OCI-LY1 (cell line): ENCODE results near the gene GMDS.

Experiments used
- H2AFZ ChIP-seq: fragments of 200-600 bp; sonication (generic), shearing (Covaris generic); 2 replicates; pipeline ENCODE4 v1.6.0; 2014; ENCODE audit warnings: antibody characterized with exemption, mild to moderate bottlenecking, low read length
- H3F3A ChIP-seq: fragments of 200-600 bp; sonication (generic), shearing (Covaris generic); 2 replicates; pipeline ENCODE4 v1.6.0; 2014; ENCODE audit warnings: mild to moderate bottlenecking, antibody characterized with exemption, low read length, moderate library complexity; ENCODE audit not compliant: insufficient read depth
- H3K27ac ChIP-seq: fragments of 200-600 bp; sonication (generic); 2 replicates; pipeline ENCODE4 v1.5.1; 2014; ENCODE audit warnings: low read length, mixed run types, mild to moderate bottlenecking, low read depth; ENCODE audit not compliant: poor library complexity, severe bottlenecking
- H3K27me3 ChIP-seq: fragments of 200-600 bp; sonication (generic); 2 replicates; pipeline ENCODE4 v1.6.0; 2014; ENCODE audit warnings: antibody characterized with exemption, mild to moderate bottlenecking, low read length, moderate library complexity; ENCODE audit not compliant: insufficient read depth
- H3K36me3 ChIP-seq: fragments of 200-600 bp; sonication (generic); 2 replicates; pipeline ENCODE4 v1.6.1; 2014; ENCODE audit warnings: mild to moderate bottlenecking, antibody characterized with exemption, low read length, moderate library complexity, mixed read lengths; ENCODE audit not compliant: insufficient read depth
- H3K4me1 ChIP-seq: fragments of 200-600 bp; sonication (generic); 2 replicates; pipeline ENCODE4 v1.5.1; 2014; ENCODE audit warnings: mild to moderate bottlenecking, low read length, moderate library complexity; ENCODE audit not compliant: insufficient read depth, severe bottlenecking
- H3K4me2 ChIP-seq: fragments of 200-600 bp; sonication (generic), shearing (Covaris generic); 2 replicates; pipeline ENCODE4 v1.6.1; 2014; ENCODE audit warnings: low read length
- H3K4me3 ChIP-seq: fragments of 200-600 bp; sonication (generic); 2 replicates; pipeline ENCODE4 v1.5.1; 2014; ENCODE audit warnings: low read length, low read depth, mild to moderate bottlenecking, mixed read lengths; ENCODE audit not compliant: poor library complexity, severe bottlenecking
- H3K79me2 ChIP-seq: fragments of 200-600 bp; shearing (Covaris generic); 2 replicates; pipeline ENCODE4 v1.6.1; 2016; ENCODE audit warnings: mixed run types, low read length, mixed read lengths; ENCODE audit not compliant: insufficient read depth
- H3K9ac ChIP-seq: fragments of 200-600 bp; sonication (generic), shearing (Covaris generic); 2 replicates; pipeline ENCODE4 v1.6.1; 2014; ENCODE audit warnings: mild to moderate bottlenecking, low read length, mixed read lengths
- H3K9me2 ChIP-seq: fragments of 200-600 bp; sonication (generic), shearing (Covaris generic); 2 replicates; pipeline ENCODE4 v1.6.1; 2014; ENCODE audit warnings: low read depth, mild to moderate bottlenecking, low read length, mixed read lengths
- H3K9me3 ChIP-seq: fragments of 200-600 bp; shearing (Covaris generic); 2 replicates; pipeline ENCODE4 v1.6.1; 2014; ENCODE audit warnings: low read length, mixed read lengths
- H4K20me1 ChIP-seq: fragments of 200-600 bp; sonication (generic), shearing (Covaris generic); 2 replicates; pipeline ENCODE4 v1.6.0; 2016; ENCODE audit warnings: mild to moderate bottlenecking, low read length; ENCODE audit not compliant: insufficient read depth
- CTCF ChIP-seq: fragments of 200-600 bp; sonication (generic), shearing (Covaris generic); IDR thresholded peaks from 2 replicates; pipeline ENCODE4 v1.5.1; 2017; ENCODE audit warnings: mild to moderate bottlenecking, antibody characterized with exemption, low read length, moderate library complexity, mixed read lengths
- EZH2 ChIP-seq: fragments of 200-600 bp; sonication (generic), shearing (Covaris generic); IDR thresholded peaks from 2 replicates; pipeline ENCODE4 v1.8.0; 2017; ENCODE audit warnings: borderline replicate concordance, mixed run types, mild to moderate bottlenecking, antibody characterized with exemption, low read length, moderate library complexity, mixed read lengths

The GMDS gene

GRCh38 chr6:1599469-1599868 lies 645.9 kb downstream of the GMDS start:
- peaks cover 12% of the 10 kb centered on the region; the same call in 1 of the 2 replicates for H3K27me3 ChIP-seq

GRCh38 chr6:1598886-1599285 lies 646.5 kb downstream of the GMDS start:
- no peaks in the 10 kb centered on the region for H3K79me2 ChIP-seq
- H3K27me3 ChIP-seq = peaks cover 12% of the 10 kb centered on the region; the same call in 1 of the 2 replicates
- no peaks in the 10 kb centered on the region for H4K20me1 ChIP-seq
- H3K9me2 ChIP-seq = no peaks in the 10 kb centered on the region
- H3K4me3 ChIP-seq = no peak overlapping the region
- H3K27ac ChIP-seq = no peak overlapping the region
- peaks cover under 1% of the 10 kb centered on the region for H3K4me1 ChIP-seq
- H3K36me3 ChIP-seq = no peaks in the 10 kb centered on the region
- H3K4me2 ChIP-seq = no peak overlapping the region
- no peaks in the 10 kb centered on the region for H3F3A ChIP-seq
- H2AFZ ChIP-seq = no peak overlapping the region
- H3K9me3 ChIP-seq = no peaks in the 10 kb centered on the region
- no peak overlapping the region for H3K9ac ChIP-seq
- TF ChIP-seq CTCF (no peak), EZH2 (no peak)

More at GRCh38 chr6:1599469-1599868, 645.9 kb downstream of the GMDS start:
- Histone ChIP-seq H3K27ac (no peak overlapping the region), H3K4me2 (no peak overlapping the region), H3K36me3 (no peaks in the 10 kb centered on the region), H3K4me3 (no peak overlapping the region), H3K9ac (no peak overlapping the region), H3F3A (no peaks in the 10 kb centered on the region), H2AFZ (no peak overlapping the region), H3K4me1 (peaks cover 4% of the 10 kb centered on the region), H4K20me1 (no peaks in the 10 kb centered on the region), H3K79me2 (no peaks in the 10 kb centered on the region), H3K9me2 (no peaks in the 10 kb centered on the region), H3K9me3 (no peaks in the 10 kb centered on the region)
- no peak for TF ChIP-seq EZH2
- no peak for TF ChIP-seq CTCF

GRCh38 chr6:1598433-1598832 lies 647.0 kb downstream of the GMDS start:
- TF ChIP-seq EZH2 (no peak), CTCF (no peak)
- Histone ChIP-seq H3K36me3 (no peaks in the 10 kb centered on the region), H4K20me1 (no peaks in the 10 kb centered on the region), H3K27ac (no peak overlapping the region), H2AFZ (no peak overlapping the region), H3K4me2 (no peak overlapping the region), H3K27me3 (peaks cover 12% of the 10 kb centered on the region; the same call in 1 of the 2 replicates), H3K4me1 (no peaks in the 10 kb centered on the region), H3K79me2 (no peaks in the 10 kb centered on the region), H3K9ac (no peak overlapping the region), H3K9me3 (no peaks in the 10 kb centered on the region), H3K4me3 (no peak overlapping the region), H3K9me2 (no peaks in the 10 kb centered on the region), H3F3A (no peaks in the 10 kb centered on the region)
